Endothelial cell (in vitro differentiated cells): ENCODE results near the gene GCNT4. TPM values are rescaled to one million over a fixed set of nuclear protein-coding genes. Genes with fewer than 3 reads are reported as not detected.
A peak's percentile ranks its signal among the peaks of the same experiment; 100 is the strongest.

ENCODE experiments used
- DNase-seq: peaks from one replicate; pipeline ENCODE4 v3.0.0; 2021; ENCODE audit warnings: low spot score
- H3K27ac Mint-ChIP-seq: one replicate; pipeline ENCODE4 v1.8.0; 2021; ENCODE audit warnings: mixed read lengths, inconsistent platforms; ENCODE audit not compliant: unreplicated experiment
- H3K27me3 Mint-ChIP-seq: one replicate; pipeline ENCODE4 v1.8.0; 2021; ENCODE audit warnings: mild to moderate bottlenecking, moderate library complexity, mixed read lengths, inconsistent platforms; ENCODE audit not compliant: unreplicated experiment
- H3K36me3 Mint-ChIP-seq: one replicate; pipeline ENCODE4 v1.8.0; 2021; ENCODE audit warnings: mild to moderate bottlenecking, low read depth, mixed read lengths, inconsistent platforms; ENCODE audit not compliant: unreplicated experiment
- H3K4me1 Mint-ChIP-seq: one replicate; pipeline ENCODE4 v1.8.0; 2021; ENCODE audit warnings: mild to moderate bottlenecking, mixed read lengths, inconsistent platforms; ENCODE audit not compliant: unreplicated experiment
- H3K4me3 Mint-ChIP-seq: one replicate; pipeline ENCODE4 v1.8.0; 2021; ENCODE audit warnings: mild to moderate bottlenecking, mixed read lengths, inconsistent platforms; ENCODE audit not compliant: unreplicated experiment
- H3K9me3 Mint-ChIP-seq: one replicate; pipeline ENCODE4 v1.8.0; 2021; ENCODE audit warnings: mixed read lengths, inconsistent platforms; ENCODE audit not compliant: unreplicated experiment
- CTCF ChIP-seq: fragments of 200-600 bp; sonication (generic); IDR thresholded peaks from one replicate; pipeline ENCODE4 v1.5.0; 2021; ENCODE audit warnings: antibody characterized with exemption; ENCODE audit not compliant: unreplicated experiment
- total RNA-seq: library from RNA; stranded (reverse); fragmentation: NEBNext Ultra II Directional; extraction: Animal tissue kit (Norgen Biotek cat#: 25700); gene quantifications from one replicate; pipeline ENCODE4 v1.2.1, GENCODE V29; 2021; ENCODE audit not compliant: unreplicated experiment

GCNT4 gene
- total RNA-seq, 1 donor from 2014 or later: 0.54 TPM

DNA sequence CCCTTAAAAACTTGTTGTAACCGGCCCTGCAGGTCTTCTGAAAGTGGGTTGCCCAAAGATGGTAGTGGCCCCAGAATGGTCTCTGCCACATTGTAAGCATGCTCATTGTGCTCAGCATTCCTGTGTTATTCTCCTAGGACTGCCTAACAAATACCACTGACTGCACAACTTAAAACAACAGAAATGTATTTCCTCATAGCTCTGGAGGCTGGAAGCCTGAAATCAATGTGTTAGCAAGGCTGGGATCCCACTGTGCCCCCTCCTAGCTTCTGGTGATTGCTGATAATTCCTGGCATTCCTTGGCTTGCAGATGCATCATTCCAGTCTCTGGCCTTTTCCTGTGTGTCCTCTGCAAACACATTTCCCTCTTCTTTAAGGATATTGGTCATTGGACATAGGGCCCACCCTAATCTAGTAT, 3.4 kb upstream of the GCNT4 start:
- peak; percentile 10 for DNase-seq
- H3K9me3 Mint-ChIP-seq: no peaks in the 10 kb centered on the region
- H3K27me3 Mint-ChIP-seq: peaks cover 16% of the 10 kb centered on the region
- H3K4me1 Mint-ChIP-seq: peaks cover 25% of the 10 kb centered on the region
- no peak overlapping the region for H3K4me3 Mint-ChIP-seq
- TF ChIP-seq CTCF: no peak
- peak overlapping the region; percentile 36 for H3K27ac Mint-ChIP-seq
- H3K36me3 Mint-ChIP-seq: no peaks in the 10 kb centered on the region

DNA sequence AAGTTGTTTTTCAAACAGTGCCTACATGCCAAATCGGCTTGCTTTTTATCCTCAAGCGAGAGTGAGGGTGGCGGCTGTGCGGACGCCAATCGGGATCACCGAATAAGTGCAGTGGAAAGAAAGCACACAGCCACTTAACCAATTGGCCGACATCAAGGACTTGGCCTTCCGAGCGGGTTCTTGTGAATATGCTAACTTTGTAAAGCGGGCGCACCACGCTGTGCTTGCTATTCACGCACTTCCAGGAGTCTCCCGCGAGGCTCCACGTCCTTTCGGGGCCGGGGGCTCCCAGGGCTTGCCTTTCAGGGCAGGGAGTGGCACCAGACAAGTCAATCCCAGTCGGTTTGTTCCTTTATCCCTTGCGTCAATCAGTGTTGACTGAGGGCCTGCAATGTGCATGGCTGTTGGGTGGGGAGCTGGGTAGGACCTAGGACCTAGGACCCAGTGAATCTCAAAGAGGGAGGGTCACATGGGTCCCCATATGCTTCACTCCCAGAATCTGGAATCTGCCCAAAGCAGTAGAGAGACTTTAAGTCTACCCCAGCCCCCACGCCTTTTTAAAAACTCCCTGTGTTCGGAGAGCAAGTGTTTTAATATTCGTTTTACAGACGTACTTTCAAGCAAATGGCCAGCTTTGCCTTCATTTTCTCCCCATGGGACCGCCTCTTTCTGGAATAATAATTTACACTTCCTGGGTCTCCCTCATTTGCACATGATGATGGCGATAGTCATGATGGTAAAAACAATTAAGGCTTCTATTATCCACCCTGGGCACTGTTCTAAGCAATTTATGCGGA, 2.0 kb upstream of the GCNT4 start:
- no peaks in the 10 kb centered on the region for H3K36me3 Mint-ChIP-seq
- H3K9me3 Mint-ChIP-seq: no peaks in the 10 kb centered on the region
- TF ChIP-seq CTCF: no peak
- peak overlapping the region; percentile 77 for H3K4me3 Mint-ChIP-seq
- DNase-seq: peak; percentile 20
- H3K4me1 Mint-ChIP-seq: peaks cover 31% of the 10 kb centered on the region
- peaks cover 16% of the 10 kb centered on the region for H3K27me3 Mint-ChIP-seq
- H3K27ac Mint-ChIP-seq: no peak overlapping the region

- Mint-ChIP-seq H3K4me3 (peak overlapping the region; percentile 89), H3K4me1 (peaks cover 31% of the 10 kb centered on the region), H3K27ac (no peak overlapping the region), H3K36me3 (no peaks in the 10 kb centered on the region), H3K27me3 (peaks cover 16% of the 10 kb centered on the region), H3K9me3 (no peaks in the 10 kb centered on the region)
- peak; percentile 61 for DNase-seq
- TF ChIP-seq CTCF: peak; percentile 17
These were observed 1.2 kb upstream of the GCNT4 start for GRCh38 chr5:75053304-75054133.

DNA sequence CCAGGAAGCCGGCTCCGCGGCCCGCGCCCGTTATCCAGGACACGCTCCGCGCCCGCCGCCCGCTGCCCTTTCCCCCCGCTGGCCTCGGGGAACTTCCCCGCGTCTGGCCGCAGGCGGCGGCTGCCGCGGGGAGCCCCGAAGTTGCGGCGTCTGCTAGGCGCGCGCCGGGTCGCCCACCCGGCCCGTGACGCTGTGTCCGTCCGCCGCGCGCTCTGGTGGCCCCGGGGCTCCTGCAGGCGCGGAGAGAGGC, 621 bp upstream of the GCNT4 start:
- no peak for DNase-seq
- Mint-ChIP-seq H3K27ac (no peak overlapping the region), H3K9me3 (no peaks in the 10 kb centered on the region), H3K4me1 (peaks cover 31% of the 10 kb centered on the region), H3K27me3 (peaks cover 16% of the 10 kb centered on the region), H3K36me3 (no peaks in the 10 kb centered on the region), H3K4me3 (no peak overlapping the region)
- no peak for TF ChIP-seq CTCF
